Endothelial cell of umbilical vein (primary cell): Measurements from ENCODE around the gene NFIC. TPM values are rescaled to one million over a fixed set of nuclear protein-coding genes. Genes with fewer than 3 reads are reported as not detected.

Source experiments
- BruUV-seq: library from RNA; stranded (reverse); fragments of 400-500 nt; replicated peaks from 2 replicates; lab custom pipeline; 2021; lab: Mats Ljungman, UMichigan
- CTCF ChIA-PET: fragments of 300-600, 350-600 bp; sonication (Branson Sonifier 250); formaldehyde crosslinking; loops from one replicate; lab custom pipeline; 2021; ENCODE audit warnings: antibody characterized with exemption, inconsistent platforms; lab: Charles Lee
- POLR2A ChIA-PET: fragments of 300-600, 350-600 bp; sonication (Branson Sonifier 250); formaldehyde crosslinking; loops from one replicate; lab custom pipeline; 2021; ENCODE audit warnings: antibody characterized with exemption, inconsistent platforms; lab: Charles Lee
- DNase-seq: peaks from one replicate; pipeline ENCODE4 v3.0.0-alpha.2; 2011; ENCODE audit warnings: low read depth, low spot score
- FAIRE-seq: peaks from 2 replicates; lab custom pipeline; 2011; peaks lifted over from hg19 to GRCh38; lab: Jason Lieb, UNC
- H2AFZ ChIP-seq: 2 replicates; pipeline ENCODE4 v1.6.0; 2012; ENCODE audit warnings: low read depth, low read length, control low read depth, inconsistent platforms
- H3K27ac ChIP-seq: 2 replicates; pipeline ENCODE4 v1.5.1; 2011; ENCODE audit warnings: low read depth, mild to moderate bottlenecking, control low read depth, low read length, moderate library complexity; ENCODE audit not compliant: insufficient read depth
- H3K27me3 ChIP-seq, 2 experiments: 2 replicates each; pipeline versions ENCODE4 v1.6.0 to v1.6.1; 2011; ENCODE audit warnings: low read length in 2 of 2, mixed read lengths in 1 of 2; ENCODE audit not compliant: control insufficient read depth in 2 of 2, insufficient read depth in 2 of 2
- H3K36me3 ChIP-seq, 2 experiments: 2 replicates in 1 of 2; 3 replicates in 1 of 2; pipeline ENCODE4 v1.5.1; 2011; ENCODE audit warnings: low read length in 2 of 2, mild to moderate bottlenecking in 1 of 2, moderate library complexity in 1 of 2; ENCODE audit not compliant: control insufficient read depth in 2 of 2, insufficient read depth in 2 of 2; ENCODE audit errors: extremely low read depth in 1 of 2
- H3K4me1 ChIP-seq: 3 replicates; pipeline ENCODE4 v1.5.1; 2011; ENCODE audit warnings: mild to moderate bottlenecking, low read length; ENCODE audit not compliant: control insufficient read depth, insufficient read depth; ENCODE audit errors: extremely low read depth
- H3K4me2 ChIP-seq: 2 replicates; pipeline ENCODE4 v1.6.1; 2011; ENCODE audit warnings: low read length, control low read depth, mixed read lengths; ENCODE audit not compliant: insufficient read depth
- H3K4me3 ChIP-seq, 3 experiments: fragments of 200-600 bp in 1 of 3; sonication (generic), shearing (Covaris generic) in 1 of 3; replicated peaks in 1 of 3; 2 replicates each; pipeline ENCODE4 v1.5.1; 2011 to 2016; ENCODE audit warnings: control low read depth in 3 of 3, low read length in 3 of 3, mild to moderate bottlenecking in 2 of 3, inconsistent platforms in 1 of 3, low read depth in 1 of 3, moderate library complexity in 1 of 3; ENCODE audit not compliant: insufficient read depth in 1 of 3
- H3K79me2 ChIP-seq: 2 replicates; pipeline ENCODE4 v1.6.0; 2012; ENCODE audit warnings: low read length, inconsistent platforms; ENCODE audit not compliant: control insufficient read depth, insufficient read depth
- H3K9ac ChIP-seq: replicated peaks from 2 replicates; pipeline ENCODE3; 2011; ENCODE audit warnings: low read length, control low read depth; ENCODE audit not compliant: insufficient read depth; ENCODE audit errors: extremely low read depth
- H3K9me1 ChIP-seq: replicated peaks from 3 replicates; pipeline ENCODE4 v1.6.0; 2011; ENCODE audit warnings: mild to moderate bottlenecking, low read length; ENCODE audit not compliant: control insufficient read depth, insufficient read depth; ENCODE audit errors: extremely low read depth
- H3K9me3 ChIP-seq: replicated peaks from 2 replicates; pipeline ENCODE4 v1.5.1; 2012; ENCODE audit warnings: low read length, inconsistent platforms; ENCODE audit not compliant: control insufficient read depth, insufficient read depth
- H4K20me1 ChIP-seq: replicated peaks from 2 replicates; pipeline ENCODE3; 2011; ENCODE audit warnings: mild to moderate bottlenecking, low read length; ENCODE audit not compliant: control insufficient read depth, insufficient read depth; ENCODE audit errors: extremely low read depth
- EZH2 ChIP-seq: IDR thresholded peaks from 2 replicates; pipeline ENCODE4 v1.6.1; 2012; ENCODE audit warnings: borderline replicate concordance, low read depth, mild to moderate bottlenecking, moderate library complexity, low read length, inconsistent platforms; ENCODE audit not compliant: severe bottlenecking
- FOS ChIP-seq: IDR thresholded peaks from 2 replicates; pipeline ENCODE4 v1.6.1; 2011; ENCODE audit warnings: mild to moderate bottlenecking, low read length, moderate library complexity, borderline replicate concordance; ENCODE audit not compliant: insufficient read depth
- GATA2 ChIP-seq: IDR thresholded peaks from 2 replicates; pipeline ENCODE4 v1.7.0; 2011; ENCODE audit warnings: low read depth, mild to moderate bottlenecking, moderate library complexity, mixed read lengths, low read length; ENCODE audit not compliant: insufficient read length, insufficient read depth
- JUN ChIP-seq: IDR thresholded peaks from 2 replicates; pipeline ENCODE4 v1.6.1; 2011; ENCODE audit warnings: borderline replicate concordance, low read depth; ENCODE audit not compliant: insufficient read length, insufficient read depth
- MAX ChIP-seq: IDR thresholded peaks from 2 replicates; pipeline ENCODE4 v1.6.1; 2011; ENCODE audit not compliant: insufficient read depth, insufficient read length
- MYC ChIP-seq: IDR thresholded peaks from one replicate; pipeline ENCODE4 v1.6.1; 2011; ENCODE audit warnings: mild to moderate bottlenecking, low read depth, low read length
- POLR2A ChIP-seq: IDR thresholded peaks from 2 replicates; pipeline ENCODE4 v1.6.1; 2012; ENCODE audit warnings: low read depth, mild to moderate bottlenecking, control low read depth, low read length
- POLR2AphosphoS5 ChIP-seq: IDR thresholded peaks from 2 replicates; pipeline ENCODE4 v1.6.1; 2012; ENCODE audit warnings: low read depth, mild to moderate bottlenecking, control low read depth, low read length, moderate library complexity; ENCODE audit not compliant: insufficient read depth
- dilution Hi-C: fragments of 300-500 bp; cut with MboI; formaldehyde crosslinking; loops from one replicate; pipeline ENCODE4 v1.15.0; 2019; ENCODE audit warnings: low sequenced_read_pairs; ENCODE audit not compliant: extremely low pct_ligation_motif_present
- intact Hi-C: fragments of 100-400 bp; cut with micrococcal nuclease; formaldehyde crosslinking; loops from one replicate; pipeline ENCODE4 v1.10.0; 2022
- polyA plus RNA-seq, 4 experiments: library from polyadenylated mRNA; depleted of rRNA in 3 of 4; stranded (reverse) in 3 of 4; unstranded in 1 of 4; fragments of >200 nt; gene quantifications; 2 replicates each; pipeline versions ENCODE4 v1.2.1 to v1.2.3, GENCODE V29; 2011 to 2012; ENCODE audit warnings: missing spikeins in 1 of 4
- total RNA-seq: library from RNA; stranded (reverse); gene quantifications from 2 replicates; pipeline ENCODE4 v1.2.3, GENCODE V29; 2021
- TF ChIP-seq, protein P1 (sequence below), 2 donors: IDR thresholded peaks; 1 replicate in 1 of 2; 2 replicates in 1 of 2; pipeline ENCODE4 v1.5.1; 2011; ENCODE audit warnings: low read length in 2 of 2, mild to moderate bottlenecking in 2 of 2, moderate library complexity in 2 of 2, control low read depth in 1 of 2, inconsistent platforms in 1 of 2, low read depth in 1 of 2; ENCODE audit not compliant: insufficient read depth in 1 of 2; ENCODE audit errors: extremely low read depth in 1 of 2

The NFIC gene
- total and polyA plus RNA-seq, 2 donors (not counting 3 experiments of a cell fraction or from before 2014, with no cell fraction given): 11.4 to 133 TPM

GRCh38 chr19:3496392-3497273 is 130.2 kb downstream of the NFIC start:
- Histone ChIP-seq H3K9me3 (no peaks in the 10 kb centered on the region), H4K20me1 (no peaks in the 10 kb centered on the region), H3K4me3 (no peak overlapping the region), H3K36me3 (peaks cover 0 to 18% of the 10 kb centered on the region in 2 experiments), H2AFZ (no peak overlapping the region), H3K79me2 (peaks cover 28% of the 10 kb centered on the region), H3K4me2 (no peak overlapping the region), H3K9ac (no peak overlapping the region), H3K27ac (no peak overlapping the region), H3K9me1 (no peaks in the 10 kb centered on the region), H3K27me3 (no peaks in the 10 kb centered on the region), H3K4me1 (peaks cover 5% of the 10 kb centered on the region)
- POLR2A ChIA-PET: no interaction called here
- dilution Hi-C loops (no loop called here), intact Hi-C loops (no loop called here)
- CTCF ChIA-PET: no interaction called here
- no TSS peak for BruUV-seq
- FAIRE-seq (no peak), DNase-seq (no peak)
- no peak for TF ChIP-seq MAX
- no peak for TF ChIP-seq POLR2AphosphoS5
- TF ChIP-seq, protein P1, sequence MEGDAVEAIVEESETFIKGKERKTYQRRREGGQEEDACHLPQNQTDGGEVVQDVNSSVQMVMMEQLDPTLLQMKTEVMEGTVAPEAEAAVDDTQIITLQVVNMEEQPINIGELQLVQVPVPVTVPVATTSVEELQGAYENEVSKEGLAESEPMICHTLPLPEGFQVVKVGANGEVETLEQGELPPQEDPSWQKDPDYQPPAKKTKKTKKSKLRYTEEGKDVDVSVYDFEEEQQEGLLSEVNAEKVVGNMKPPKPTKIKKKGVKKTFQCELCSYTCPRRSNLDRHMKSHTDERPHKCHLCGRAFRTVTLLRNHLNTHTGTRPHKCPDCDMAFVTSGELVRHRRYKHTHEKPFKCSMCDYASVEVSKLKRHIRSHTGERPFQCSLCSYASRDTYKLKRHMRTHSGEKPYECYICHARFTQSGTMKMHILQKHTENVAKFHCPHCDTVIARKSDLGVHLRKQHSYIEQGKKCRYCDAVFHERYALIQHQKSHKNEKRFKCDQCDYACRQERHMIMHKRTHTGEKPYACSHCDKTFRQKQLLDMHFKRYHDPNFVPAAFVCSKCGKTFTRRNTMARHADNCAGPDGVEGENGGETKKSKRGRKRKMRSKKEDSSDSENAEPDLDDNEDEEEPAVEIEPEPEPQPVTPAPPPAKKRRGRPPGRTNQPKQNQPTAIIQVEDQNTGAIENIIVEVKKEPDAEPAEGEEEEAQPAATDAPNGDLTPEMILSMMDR (IDR thresholded peaks at IDR 0.05; ENCODE audit: extremely low read depth in 1 of 2, insufficient read depth in 1 of 2, low read depth in 1 of 2, low read length in 2 of 2): no peak
- TF ChIP-seq POLR2A: no peak
- TF ChIP-seq GATA2: no peak
- no peak for TF ChIP-seq JUN
- no peak for TF ChIP-seq EZH2
- no peak for TF ChIP-seq FOS
- TF ChIP-seq MYC: no peak
